H54 (cell line): ENCODE results near the gene PDGFA.

Source experiments
- DNase-seq: peaks from one replicate; pipeline ENCODE4 v3.0.0; 2011; ENCODE audit warnings: low spot score, mixed read lengths; ENCODE audit not compliant: insufficient read length
- FAIRE-seq: peaks from 3 replicates; lab custom pipeline; 2011; peaks lifted over from hg19 to GRCh38; lab: Jason Lieb, UNC
- POLR2A ChIP-seq: IDR thresholded peaks from 2 replicates; pipeline ENCODE4 v1.6.1; 2011; ENCODE audit warnings: low read depth, mild to moderate bottlenecking, low read length

The PDGFA gene

GRCh38 chr7:544338-545221 is 24.9 kb upstream of the PDGFA start:
- TF ChIP-seq POLR2A: no peak
- DNase-seq (no peak), FAIRE-seq (no peak)

- FAIRE-seq (no peak), DNase-seq (no peak)
- TF ChIP-seq POLR2A: no peak
These were observed 24.1 kb upstream of the PDGFA start for GRCh38 chr7:543501-544337.

- peak; percentile 100 for DNase-seq
- FAIRE-seq: no peak
- peak; percentile 42; the same call in 1 of the 2 replicates for TF ChIP-seq POLR2A
These were observed 23.3 kb upstream of the PDGFA start for GRCh38 chr7:542713-543500.

GRCh38 chr7:542131-542712 is 22.6 kb upstream of the PDGFA start:
- no peak; the same call in 1 of the 2 replicates for TF ChIP-seq POLR2A
- no peak for FAIRE-seq
- no peak for DNase-seq

- DNase-seq (no peak), FAIRE-seq (no peak)
- no peak for TF ChIP-seq POLR2A
These were observed 22.0 kb upstream of the PDGFA start for GRCh38 chr7:541661-542060.

- FAIRE-seq (no peak), DNase-seq (no peak)
- TF ChIP-seq POLR2A: no peak
These were observed 21.4 kb upstream of the PDGFA start for GRCh38 chr7:540997-541396.

- FAIRE-seq (no peak), DNase-seq (no peak)
- TF ChIP-seq POLR2A: no peak
These were observed 20.9 kb upstream of the PDGFA start for GRCh38 chr7:540579-540978.

GRCh38 chr7:539731-540411 is 20.2 kb upstream of the PDGFA start:
- TF ChIP-seq POLR2A: 0 out of 2 replicates have a peak, but pooled peaks have one; percentile 33
- DNase-seq: peak; percentile 98
- no peak for FAIRE-seq

GRCh38 chr7:538764-539685 is 19.4 kb upstream of the PDGFA start:
- peak; percentile 28 for TF ChIP-seq POLR2A
- no peak for FAIRE-seq
- no peak for DNase-seq

GRCh38 chr7:537911-538634 is 18.4 kb upstream of the PDGFA start:
- FAIRE-seq: no peak
- no peak; the same call in 1 of the 2 replicates for TF ChIP-seq POLR2A
- peak; percentile 100 for DNase-seq

GRCh38 chr7:536231-536630 is 16.6 kb upstream of the PDGFA start:
- no peak for TF ChIP-seq POLR2A
- DNase-seq (no peak), FAIRE-seq (no peak)
